Activated CD4-positive, alpha-beta T cell treated with anti-CD3 and anti-CD28 coated beads, Interleukin-2, amount 10 ng/mL, durations not matched to agents 7 days and 5 days (primary cell): ENCODE data around the gene LYPD5. TPM values are rescaled to one million over a fixed set of nuclear protein-coding genes. Genes with fewer than 3 reads are reported as not detected.

Experiments used
- CTCF ChIA-PET: fragments of 350-600 bp; sonication (Branson Sonifier 250); formaldehyde crosslinking; loops from one replicate; lab custom pipeline; 2021; ENCODE audit warnings: antibody characterized with exemption; lab: Charles Lee
- POLR2A ChIA-PET: fragments of 350-600 bp; sonication (Branson Sonifier 250); formaldehyde crosslinking; loops from one replicate; lab custom pipeline; 2021; ENCODE audit warnings: antibody characterized with exemption; lab: Charles Lee
- DNase-seq: peaks from one replicate; pipeline ENCODE4 v3.0.0-alpha.2; 2020
- H3K27ac Mint-ChIP-seq: one replicate; pipeline ENCODE4 v1.8.0; 2021; ENCODE audit warnings: mild to moderate bottlenecking, moderate library complexity, mixed read lengths
- H3K27me3 Mint-ChIP-seq: one replicate; pipeline ENCODE4 v1.8.0; 2021; ENCODE audit warnings: mixed read lengths
- H3K36me3 Mint-ChIP-seq: one replicate; pipeline ENCODE4 v1.8.0; 2021; ENCODE audit warnings: low read depth, mixed read lengths
- H3K4me1 Mint-ChIP-seq: one replicate; pipeline ENCODE4 v1.8.0; 2021; ENCODE audit warnings: mixed read lengths
- H3K4me3 Mint-ChIP-seq: one replicate; pipeline ENCODE4 v1.8.0; 2021; ENCODE audit warnings: mild to moderate bottlenecking, moderate library complexity, mixed read lengths
- H3K9me3 Mint-ChIP-seq: one replicate; pipeline ENCODE4 v1.8.0; 2021; ENCODE audit warnings: mixed read lengths
- total RNA-seq, 2 experiments: library from RNA; stranded (reverse); gene quantifications; one replicate each; pipeline ENCODE4 v1.2.3, GENCODE V29; 2021

The LYPD5 gene
- total RNA-seq, 2 experiments from 2014 or later, result 0.62 to 0.79 TPM

DNA sequence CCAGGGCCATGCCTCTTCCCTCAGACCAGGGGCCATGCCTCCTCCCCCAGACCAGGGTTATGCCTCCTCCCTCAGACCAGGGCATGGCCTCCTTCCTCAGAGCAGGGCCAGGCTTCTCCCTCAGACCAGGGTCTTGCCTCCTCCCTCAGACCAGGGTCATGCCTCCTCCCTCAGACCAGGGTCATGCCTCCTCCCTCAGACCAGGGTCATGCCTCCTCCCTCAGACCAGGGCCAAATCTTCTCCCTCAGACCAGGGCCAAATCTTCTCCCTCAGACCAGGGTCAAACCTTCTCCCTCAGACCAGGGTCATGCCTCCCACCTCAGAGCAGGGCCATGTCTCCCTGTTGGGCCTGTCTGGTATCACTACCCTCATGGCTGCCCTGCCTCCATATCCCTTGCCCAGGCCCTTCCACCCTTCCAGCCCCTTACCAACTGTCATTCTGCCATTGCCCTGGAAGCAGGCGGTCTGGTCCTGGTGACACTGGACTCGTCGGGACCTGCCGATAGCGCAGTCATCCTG is 4.2 kb downstream of the LYPD5 start:
- Mint-ChIP-seq H3K9me3 (no peaks in the 10 kb centered on the region), H3K36me3 (no peaks in the 10 kb centered on the region), H3K4me3 (peak overlapping the region; percentile 73), H3K27ac (no peak overlapping the region), H3K4me1 (peaks cover 21% of the 10 kb centered on the region), H3K27me3 (peaks cover 22% of the 10 kb centered on the region)
- POLR2A ChIA-PET, result no interaction called here
- CTCF ChIA-PET, result no interaction called here
- no peak for DNase-seq

DNA sequence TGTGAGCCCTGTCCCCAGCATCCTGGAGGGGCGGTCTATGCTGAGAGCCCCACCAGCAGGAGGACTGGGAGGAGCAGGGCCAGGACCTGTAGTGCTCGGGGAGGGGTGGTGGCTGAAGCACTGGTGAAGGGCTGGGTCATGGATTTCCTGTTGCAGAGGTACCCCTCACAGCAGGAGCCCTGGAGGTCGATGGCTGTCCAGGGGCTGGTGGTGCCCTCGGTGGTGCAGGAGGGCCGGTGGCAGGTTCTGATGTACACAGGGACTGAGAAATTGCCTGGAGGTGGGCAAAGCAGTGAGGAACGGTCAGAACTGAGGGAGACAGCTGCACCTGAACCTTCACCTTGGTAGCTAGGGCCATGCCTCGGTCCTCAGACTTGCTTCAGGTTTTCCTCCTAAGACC is 4.7 kb downstream of the LYPD5 start:
- POLR2A ChIA-PET, result no interaction called here
- Mint-ChIP-seq H3K27ac (no peak overlapping the region), H3K9me3 (no peaks in the 10 kb centered on the region), H3K27me3 (peaks cover 24% of the 10 kb centered on the region), H3K4me3 (peak overlapping the region; percentile 73), H3K36me3 (no peaks in the 10 kb centered on the region), H3K4me1 (peaks cover 21% of the 10 kb centered on the region)
- CTCF ChIA-PET, result interaction anchor here (0.8 to 1.5 kb wide), 3 partner anchors 12 to 129 kb away, joined by 3 to 4 read pairs (median 3); no protein-coding TSS in a partner anchor
- DNase-seq, result no peak

DNA sequence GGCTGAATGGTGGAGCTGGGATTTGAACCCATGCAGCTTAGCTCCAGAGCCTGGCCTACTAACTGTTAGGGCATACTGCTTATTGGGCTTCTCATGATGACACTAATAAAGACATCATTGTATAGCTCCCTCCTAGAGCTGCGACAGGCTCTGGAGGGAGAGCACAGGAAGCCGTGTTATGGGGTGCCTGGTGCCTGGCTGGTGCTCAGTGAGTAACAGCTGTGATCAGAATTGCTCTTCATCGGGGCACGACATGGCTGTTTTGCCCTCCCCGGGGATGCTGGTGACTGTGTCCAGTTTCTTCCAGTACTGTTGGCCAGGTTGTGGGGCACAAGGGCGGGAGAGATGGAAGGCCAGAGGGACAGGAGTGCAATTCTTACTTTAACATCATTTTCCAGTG is 5.1 kb downstream of the LYPD5 start:
- ChIA-PET POLR2A (no interaction called here), CTCF (interaction anchor here (0.8 to 1.5 kb wide), 3 partner anchors 12 to 129 kb away, joined by 3 to 4 read pairs (median 3); no protein-coding TSS in a partner anchor)
- Mint-ChIP-seq H3K9me3 (no peaks in the 10 kb centered on the region), H3K4me3 (peak overlapping the region; percentile 73), H3K27me3 (peaks cover 24% of the 10 kb centered on the region), H3K27ac (no peak overlapping the region), H3K36me3 (no peaks in the 10 kb centered on the region), H3K4me1 (peaks cover 21% of the 10 kb centered on the region)
- DNase-seq, result no peak

DNA sequence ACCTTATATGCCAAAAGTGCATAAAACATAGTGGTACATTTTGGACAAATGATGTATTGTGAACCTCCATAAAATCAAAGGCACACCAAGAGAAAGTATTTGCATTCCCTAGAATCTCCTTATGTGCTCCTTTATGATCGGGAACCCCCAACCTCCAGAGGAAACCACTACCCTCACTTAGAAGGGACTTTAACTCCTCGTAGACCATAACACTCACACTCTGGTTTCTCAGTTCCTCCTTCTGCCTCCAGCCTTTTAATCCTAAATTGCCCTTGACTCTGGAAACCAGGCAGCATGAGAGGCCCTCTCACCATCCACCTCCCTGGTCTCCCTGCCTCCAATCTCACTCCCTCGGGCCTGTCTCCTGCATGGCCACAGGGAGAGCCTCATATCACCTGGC is 11.7 kb downstream of the LYPD5 start:
- ChIA-PET CTCF (interaction anchor here (0.5 to 1.0 kb wide), 2 partner anchors 45 to 955 kb away, joined by 3 to 8 read pairs; no protein-coding TSS in a partner anchor), POLR2A (no interaction called here)
- H3K27me3 Mint-ChIP-seq, result peaks cover 21% of the 10 kb centered on the region
- no peak overlapping the region for H3K27ac Mint-ChIP-seq
- H3K9me3 Mint-ChIP-seq, result no peaks in the 10 kb centered on the region
- DNase-seq, result no peak
- no peaks in the 10 kb centered on the region for H3K36me3 Mint-ChIP-seq
- peaks cover 1% of the 10 kb centered on the region for H3K4me1 Mint-ChIP-seq
- H3K4me3 Mint-ChIP-seq, result no peak overlapping the region

DNA sequence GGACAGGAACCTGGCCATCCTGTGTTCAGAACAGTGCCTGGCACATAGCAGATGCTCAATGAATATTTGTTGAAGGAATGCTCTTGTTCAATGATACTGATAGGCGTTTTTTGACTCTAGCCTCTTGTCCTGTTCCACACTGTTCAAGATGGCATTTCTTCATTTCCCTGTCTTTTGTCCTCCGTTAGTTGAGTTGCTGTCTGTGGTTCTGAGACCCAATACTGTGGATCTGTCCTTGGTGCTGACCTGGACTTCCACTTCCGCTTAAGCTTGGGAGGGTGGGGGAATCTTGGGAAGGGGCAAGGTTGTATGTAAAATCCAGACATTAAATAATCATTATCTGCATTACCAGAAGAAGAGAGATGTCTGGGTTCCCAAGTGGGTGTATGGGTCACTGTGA is 13.2 kb downstream of the LYPD5 start:
- H3K4me1 Mint-ChIP-seq, result peaks cover 14% of the 10 kb centered on the region
- H3K27me3 Mint-ChIP-seq, result peaks cover 15% of the 10 kb centered on the region
- H3K27ac Mint-ChIP-seq, result no peak overlapping the region
- H3K4me3 Mint-ChIP-seq, result no peak overlapping the region
- H3K9me3 Mint-ChIP-seq, result no peaks in the 10 kb centered on the region
- POLR2A ChIA-PET, result no interaction called here
- CTCF ChIA-PET, result interaction anchor here (0.6 kb wide), 1 partner anchor 366 kb away, joined by 3 read pairs; no protein-coding TSS in a partner anchor
- H3K36me3 Mint-ChIP-seq, result no peaks in the 10 kb centered on the region
- no peak for DNase-seq

DNA sequence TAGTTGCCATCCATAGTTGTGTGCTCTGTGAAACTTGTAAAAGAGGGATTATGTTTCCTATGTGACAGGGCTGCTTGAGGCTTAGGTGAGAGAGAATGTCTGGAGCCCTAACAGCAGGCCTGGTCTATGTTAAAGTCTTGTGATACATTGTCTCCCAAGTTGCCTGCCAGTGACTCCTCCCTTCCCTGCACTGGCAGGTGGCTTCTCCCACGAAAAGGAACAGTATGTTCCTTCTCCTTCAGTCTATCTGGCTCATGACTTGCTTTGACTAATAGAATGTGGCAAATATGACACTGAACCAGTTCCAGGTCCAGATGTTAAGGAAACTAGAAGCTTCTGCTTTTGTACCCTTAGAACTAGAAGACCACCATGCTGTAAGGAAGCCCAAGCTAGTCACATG is 15.6 kb downstream of the LYPD5 start:
- Mint-ChIP-seq H3K4me1 (peaks cover 34% of the 10 kb centered on the region), H3K27ac (no peak overlapping the region), H3K4me3 (no peak overlapping the region), H3K9me3 (no peaks in the 10 kb centered on the region), H3K27me3 (peaks cover 4% of the 10 kb centered on the region), H3K36me3 (no peaks in the 10 kb centered on the region)
- ChIA-PET CTCF (interaction anchor here (2.1 kb wide), 1 partner anchor 41 kb away, joined by 12 read pairs; no protein-coding TSS in a partner anchor), POLR2A (interaction anchor here (0.6 kb wide), 1 partner anchor 56 kb away, joined by 15 read pairs; no protein-coding TSS in a partner anchor)
- DNase-seq, result no peak

DNA sequence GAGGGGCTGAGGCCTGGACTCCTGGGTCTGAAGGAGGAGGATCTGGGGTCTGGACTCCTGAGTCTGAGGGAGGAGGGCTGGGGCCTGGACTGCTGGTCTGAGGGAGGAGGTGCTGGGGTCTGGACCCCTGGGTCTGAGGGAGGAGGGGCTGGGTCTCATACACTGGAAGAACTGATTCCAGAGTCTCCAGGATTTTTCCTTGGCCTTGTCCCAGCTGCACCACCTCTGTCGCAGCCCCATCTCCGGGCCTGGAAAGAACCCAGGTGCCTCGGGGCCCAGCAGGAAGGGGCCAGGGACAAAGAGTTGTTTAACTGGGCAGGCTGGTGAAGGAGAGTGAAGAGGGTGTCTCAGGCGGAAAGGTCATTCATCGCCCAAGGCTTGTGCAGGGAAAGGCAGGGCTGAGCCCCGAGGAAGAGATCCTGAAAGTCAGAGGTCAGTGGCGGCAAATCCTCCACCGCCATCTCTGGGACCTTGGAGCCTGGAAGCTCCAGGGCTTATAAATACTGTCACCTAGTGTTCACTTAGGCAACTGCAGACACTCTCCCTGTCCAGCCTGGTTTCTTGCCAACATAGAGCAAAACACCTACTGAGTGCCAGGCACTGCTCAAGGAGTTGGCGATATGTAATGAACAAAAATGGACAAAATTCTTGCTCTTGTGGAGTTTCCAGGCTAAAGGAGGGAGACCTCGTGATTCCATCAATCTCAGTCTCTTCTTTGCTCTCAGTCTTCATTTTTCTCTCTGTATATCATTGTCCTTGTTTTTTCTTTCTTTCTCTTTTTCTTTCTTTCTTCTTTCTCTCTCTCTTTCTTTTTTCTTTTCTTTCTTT is 17.1 kb downstream of the LYPD5 start:
- ChIA-PET CTCF (interaction anchor here (0.5 to 2.1 kb wide), 8 partner anchors 9 to 383 kb away, joined by 3 to 12 read pairs (median 4); no protein-coding TSS in a partner anchor), POLR2A (no interaction called here)
- no peaks in the 10 kb centered on the region for H3K9me3 Mint-ChIP-seq
- no peaks in the 10 kb centered on the region for H3K36me3 Mint-ChIP-seq
- peak overlapping the region; percentile 91 for H3K27ac Mint-ChIP-seq
- peak; percentile 71 for DNase-seq
- H3K4me1 Mint-ChIP-seq, result peaks cover 44% of the 10 kb centered on the region
- H3K4me3 Mint-ChIP-seq, result peak overlapping the region; percentile 6
- no peaks in the 10 kb centered on the region for H3K27me3 Mint-ChIP-seq

DNA sequence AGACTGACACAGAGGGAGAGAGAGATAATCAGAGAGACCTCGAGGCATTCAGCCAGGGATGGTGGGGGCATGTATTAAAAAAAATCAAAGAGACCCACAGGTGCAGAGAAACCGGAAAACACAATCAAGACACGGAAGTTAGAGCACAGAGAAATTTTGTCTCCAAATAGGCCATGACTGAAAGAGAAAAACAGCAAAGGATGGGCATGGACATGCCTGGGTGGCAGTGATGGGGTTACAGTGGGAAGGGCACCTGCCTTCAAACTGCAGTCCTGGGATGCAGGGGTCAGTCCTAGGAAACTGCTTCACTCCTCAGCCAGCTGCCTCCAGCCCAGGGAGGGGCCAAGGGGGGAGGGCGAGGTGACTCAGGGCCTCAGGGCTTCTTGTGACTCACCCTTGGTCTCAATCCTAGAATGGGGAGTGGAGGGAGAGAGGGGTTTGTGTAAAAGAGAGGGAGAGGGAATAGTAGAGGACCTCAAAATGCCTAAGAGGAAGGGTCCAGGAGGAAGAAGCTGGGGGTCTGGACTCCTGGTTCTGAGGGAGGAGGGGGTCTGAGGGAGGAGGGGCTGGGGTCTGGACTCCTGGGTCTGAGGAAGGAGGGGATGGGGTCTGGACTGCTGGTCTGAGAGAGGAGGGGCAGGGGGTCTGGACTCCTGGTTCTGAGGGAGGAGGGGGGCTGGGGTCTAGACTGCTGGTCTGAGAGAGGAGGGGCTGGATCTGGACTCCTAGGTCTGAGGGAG is 17.8 kb downstream of the LYPD5 start:
- Mint-ChIP-seq H3K9me3 (no peaks in the 10 kb centered on the region), H3K4me1 (peaks cover 52% of the 10 kb centered on the region), H3K27me3 (no peaks in the 10 kb centered on the region), H3K27ac (peak overlapping the region; percentile 91), H3K36me3 (no peaks in the 10 kb centered on the region), H3K4me3 (peak overlapping the region; percentile 26)
- POLR2A ChIA-PET, result no interaction called here
- CTCF ChIA-PET, result interaction anchor here (0.5 to 2.1 kb wide), 8 partner anchors 8 to 384 kb away, joined by 3 to 12 read pairs (median 4); no protein-coding TSS in a partner anchor
- DNase-seq, result peak; percentile 45

DNA sequence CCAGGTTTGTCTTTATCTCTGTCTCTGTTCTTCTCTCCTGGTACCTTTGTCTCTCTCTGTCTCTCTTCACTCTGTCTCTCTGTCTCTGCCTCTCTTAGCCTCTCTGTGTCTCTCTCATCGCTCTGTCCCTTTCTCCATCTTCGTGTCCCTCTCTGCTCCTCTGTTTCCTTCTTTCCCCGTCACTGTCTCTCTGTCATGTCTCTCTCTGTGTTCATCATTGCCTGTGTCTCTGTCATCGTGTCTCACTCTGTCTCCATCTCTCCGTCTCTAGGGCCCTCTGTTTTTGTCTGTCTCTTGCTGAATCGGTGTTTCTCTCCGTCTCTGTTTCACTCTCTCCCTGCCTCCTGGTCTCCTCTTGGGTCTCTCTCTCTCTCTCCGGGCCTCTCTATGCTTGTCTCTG is 18.6 kb downstream of the LYPD5 start:
- H3K9me3 Mint-ChIP-seq, result no peaks in the 10 kb centered on the region
- H3K4me1 Mint-ChIP-seq, result peaks cover 58% of the 10 kb centered on the region
- H3K4me3 Mint-ChIP-seq, result peak overlapping the region; percentile 26
- no peaks in the 10 kb centered on the region for H3K27me3 Mint-ChIP-seq
- no peaks in the 10 kb centered on the region for H3K36me3 Mint-ChIP-seq
- peak overlapping the region; percentile 91 for H3K27ac Mint-ChIP-seq
- POLR2A ChIA-PET, result no interaction called here
- CTCF ChIA-PET, result no interaction called here
- no peak for DNase-seq

DNA sequence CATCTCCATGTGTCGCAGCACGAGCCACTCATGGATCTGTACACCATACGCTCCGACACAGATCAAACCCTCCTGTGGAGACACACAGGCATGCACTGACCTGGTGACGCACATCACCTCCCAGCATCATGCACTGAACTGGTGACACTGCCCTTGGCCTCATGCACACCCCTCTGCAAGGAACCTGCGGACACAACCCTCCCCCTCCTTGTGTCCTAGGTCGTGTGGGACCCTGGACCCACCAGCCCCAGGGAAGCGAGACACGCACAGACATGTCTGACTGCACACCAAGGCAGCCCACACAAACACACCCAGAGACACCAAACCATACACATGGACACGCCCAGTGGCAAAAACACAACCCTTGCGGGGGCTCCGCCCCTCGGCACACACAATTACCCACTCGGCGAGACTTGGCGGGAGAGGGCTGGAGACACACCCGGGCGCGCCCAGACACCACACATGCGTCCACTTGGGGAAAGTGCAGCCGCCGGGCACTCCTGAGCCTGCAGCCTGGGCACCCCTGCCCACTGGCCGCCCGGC is 19.5 kb downstream of the LYPD5 start:
- no peak for DNase-seq
- H3K27me3 Mint-ChIP-seq, result no peaks in the 10 kb centered on the region
- peaks cover 66% of the 10 kb centered on the region for H3K4me1 Mint-ChIP-seq
- H3K36me3 Mint-ChIP-seq, result no peaks in the 10 kb centered on the region
- H3K9me3 Mint-ChIP-seq, result no peaks in the 10 kb centered on the region
- peak overlapping the region; percentile 93 for H3K27ac Mint-ChIP-seq
- peak overlapping the region; percentile 33 for H3K4me3 Mint-ChIP-seq
- ChIA-PET POLR2A (no interaction called here), CTCF (interaction anchor here (9.1 kb wide), 1 partner anchor 15 kb away, joined by 88 read pairs; no protein-coding TSS in a partner anchor)

DNA sequence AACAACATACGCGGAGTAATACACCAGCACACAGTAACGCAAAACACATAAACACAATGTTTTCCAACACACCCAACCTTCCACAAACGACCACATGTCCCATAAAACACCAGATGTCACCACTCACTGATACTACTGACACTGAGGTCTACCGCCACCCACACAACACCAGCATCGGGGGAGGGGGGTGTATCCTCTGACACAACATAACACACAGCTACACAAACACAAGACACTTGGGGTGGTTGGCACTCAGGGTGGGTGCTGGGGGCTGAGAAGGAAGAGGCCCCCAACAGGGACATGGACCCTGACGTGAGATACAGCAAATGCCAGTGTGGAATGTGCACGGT is 20.0 kb downstream of the LYPD5 start:
- H3K4me3 Mint-ChIP-seq, result peak overlapping the region; percentile 33
- peak overlapping the region; percentile 93 for H3K27ac Mint-ChIP-seq
- POLR2A ChIA-PET, result no interaction called here
- CTCF ChIA-PET, result interaction anchor here (3.0 to 9.1 kb wide), 2 partner anchors 13 to 15 kb away, joined by 6 to 88 read pairs; no protein-coding TSS in a partner anchor
- no peaks in the 10 kb centered on the region for H3K9me3 Mint-ChIP-seq
- peaks cover 71% of the 10 kb centered on the region for H3K4me1 Mint-ChIP-seq
- no peak for DNase-seq
- no peaks in the 10 kb centered on the region for H3K27me3 Mint-ChIP-seq
- H3K36me3 Mint-ChIP-seq, result peaks cover 1% of the 10 kb centered on the region

DNA sequence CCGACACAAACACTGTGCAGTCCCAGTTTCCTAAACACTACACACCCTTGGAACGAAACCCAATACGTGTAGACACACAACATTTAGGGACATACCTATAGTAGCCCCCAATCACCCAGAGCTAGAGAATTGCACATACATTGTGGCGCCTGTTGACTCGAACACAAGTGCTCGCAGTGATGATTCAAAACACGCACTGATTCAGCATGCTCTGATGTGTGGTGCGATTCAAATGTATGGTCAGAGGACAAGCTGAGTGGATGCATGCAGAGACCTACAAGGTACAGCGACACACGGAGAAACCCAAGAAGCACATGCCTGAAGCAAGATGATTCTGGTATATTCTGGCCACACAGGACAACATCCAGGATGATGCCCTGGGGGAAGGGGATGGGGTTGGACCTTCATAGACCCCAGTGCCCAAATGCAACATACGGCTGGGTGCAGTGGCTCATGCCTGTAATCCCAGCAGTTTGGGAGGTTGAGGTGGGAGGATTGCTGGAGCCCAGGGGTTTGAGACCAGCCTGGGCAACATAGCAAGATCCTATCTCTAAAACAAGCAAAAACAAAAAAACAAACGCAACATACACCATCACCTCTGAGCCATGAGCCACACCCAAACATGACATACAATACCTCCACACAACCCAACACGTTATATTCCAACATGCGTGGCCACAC is 20.5 kb downstream of the LYPD5 start:
- H3K36me3 Mint-ChIP-seq, result peaks cover 5% of the 10 kb centered on the region
- DNase-seq, result no peak
- peaks cover 76% of the 10 kb centered on the region for H3K4me1 Mint-ChIP-seq
- no peaks in the 10 kb centered on the region for H3K9me3 Mint-ChIP-seq
- H3K27me3 Mint-ChIP-seq, result no peaks in the 10 kb centered on the region
- peak overlapping the region; percentile 79 for H3K4me3 Mint-ChIP-seq
- H3K27ac Mint-ChIP-seq, result peak overlapping the region; percentile 93
- ChIA-PET CTCF (interaction anchor here (1.2 to 9.1 kb wide), 5 partner anchors 14 to 113 kb away, joined by 3 to 88 read pairs (median 4); no protein-coding TSS in a partner anchor), POLR2A (no interaction called here)
